ENCODE results near the gene FANCB.

The FANCB gene

DNA sequence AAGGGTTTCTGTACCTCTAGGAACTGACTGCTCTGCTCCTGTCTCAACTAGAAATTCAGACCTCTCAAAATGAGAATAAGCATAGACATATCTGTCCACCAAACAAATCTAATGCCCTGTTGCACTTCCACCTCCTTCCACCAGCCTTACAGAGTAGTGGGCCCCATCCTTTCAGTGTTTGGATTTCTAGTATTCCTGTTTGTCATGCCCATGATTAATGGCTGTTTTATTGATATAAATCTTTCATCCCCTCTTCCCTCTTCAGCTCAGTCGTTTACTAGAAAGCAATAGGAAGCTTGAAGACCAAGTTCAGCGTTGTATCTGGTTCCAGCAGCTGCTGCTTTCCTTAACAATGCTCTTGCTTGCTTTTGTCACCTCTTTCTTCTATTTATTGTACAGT lies 46.5 kb upstream of the FANCB start:
- Histone ChIP-seq H3K9me2 (replicated peaks; ENCODE audit: insufficient read depth, low read length) (no peaks in the 10 kb centered on the region), H3K36me3 (replicated peaks; ENCODE audit: insufficient read depth, low read length) (no peaks in the 10 kb centered on the region), H3K79me2 (ENCODE audit: low read length) (no peaks in the 10 kb centered on the region), H2AFZ (ENCODE audit: low read length) (no peak overlapping the region), H3K4me3 (ENCODE audit: low read length) (no peak overlapping the region), H3K9me3 (replicated peaks; ENCODE audit: insufficient read depth, low read length) (no peaks in the 10 kb centered on the region), H4K20me1 (ENCODE audit: insufficient read depth, low read length) (no peaks in the 10 kb centered on the region), H3K9ac (ENCODE audit: low read length) (no peak overlapping the region), H3K4me1 (ENCODE audit: low read length) (no peaks in the 10 kb centered on the region), H3K27ac (ENCODE audit: low read length) (no peak overlapping the region), H3K27me3 (replicated peaks; ENCODE audit: insufficient read depth, low read length) (no peaks in the 10 kb centered on the region), H3K4me2 (ENCODE audit: low read depth, low read length) (no peak overlapping the region), H3F3A (ENCODE audit: insufficient read depth, low read length) (no peaks in the 10 kb centered on the region)
- DNase-seq: no peak
- TF ChIP-seq, protein P1, sequence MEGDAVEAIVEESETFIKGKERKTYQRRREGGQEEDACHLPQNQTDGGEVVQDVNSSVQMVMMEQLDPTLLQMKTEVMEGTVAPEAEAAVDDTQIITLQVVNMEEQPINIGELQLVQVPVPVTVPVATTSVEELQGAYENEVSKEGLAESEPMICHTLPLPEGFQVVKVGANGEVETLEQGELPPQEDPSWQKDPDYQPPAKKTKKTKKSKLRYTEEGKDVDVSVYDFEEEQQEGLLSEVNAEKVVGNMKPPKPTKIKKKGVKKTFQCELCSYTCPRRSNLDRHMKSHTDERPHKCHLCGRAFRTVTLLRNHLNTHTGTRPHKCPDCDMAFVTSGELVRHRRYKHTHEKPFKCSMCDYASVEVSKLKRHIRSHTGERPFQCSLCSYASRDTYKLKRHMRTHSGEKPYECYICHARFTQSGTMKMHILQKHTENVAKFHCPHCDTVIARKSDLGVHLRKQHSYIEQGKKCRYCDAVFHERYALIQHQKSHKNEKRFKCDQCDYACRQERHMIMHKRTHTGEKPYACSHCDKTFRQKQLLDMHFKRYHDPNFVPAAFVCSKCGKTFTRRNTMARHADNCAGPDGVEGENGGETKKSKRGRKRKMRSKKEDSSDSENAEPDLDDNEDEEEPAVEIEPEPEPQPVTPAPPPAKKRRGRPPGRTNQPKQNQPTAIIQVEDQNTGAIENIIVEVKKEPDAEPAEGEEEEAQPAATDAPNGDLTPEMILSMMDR (IDR thresholded peaks at IDR 0.05; ENCODE audit: low read length): no peak
- TF ChIP-seq EZH2phosphoT487 (IDR thresholded peaks at IDR 0.05; ENCODE audit: low read length) (no peak), EZH2 (optimal IDR thresholded peaks at IDR 0.05; ENCODE audit: low read depth, low read length) (no peak)

DNA sequence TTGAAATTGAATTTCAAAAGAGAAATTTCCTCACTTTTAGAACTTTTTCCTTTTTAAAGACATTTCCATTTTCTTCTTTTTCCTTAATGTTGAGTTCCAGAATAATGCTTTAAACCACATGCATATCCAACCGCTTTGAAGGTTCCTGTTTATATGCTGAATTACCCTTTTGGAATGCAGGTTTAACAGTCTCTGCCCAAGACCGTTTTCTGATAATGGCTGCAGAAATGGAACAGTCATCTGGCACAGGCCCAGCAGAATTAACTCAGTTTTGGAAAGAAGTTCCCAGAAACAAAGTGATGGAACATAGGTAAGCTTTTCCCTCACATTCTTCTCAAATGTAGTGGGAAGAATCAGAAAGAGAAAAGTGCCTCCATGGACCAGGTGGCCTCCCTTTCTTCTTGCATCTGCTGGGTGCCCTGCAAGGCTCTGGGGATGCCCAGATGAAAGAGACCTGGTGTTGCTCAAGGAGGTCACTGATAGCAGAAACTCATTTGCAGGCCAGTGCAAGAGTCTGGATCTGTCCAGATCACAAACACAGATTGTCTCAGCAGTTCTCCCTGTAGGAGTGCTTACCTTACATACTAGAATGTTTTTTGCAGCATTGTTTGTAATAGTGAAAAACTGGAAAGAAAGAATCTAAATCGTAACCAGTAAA lies 43.3 kb upstream of the FANCB start:
- Histone ChIP-seq H3K9me2 (replicated peaks; ENCODE audit: insufficient read depth, low read length) (no peaks in the 10 kb centered on the region), H2AFZ (ENCODE audit: low read length) (no peak overlapping the region), H3K4me2 (ENCODE audit: low read depth, low read length) (no peak overlapping the region), H4K20me1 (ENCODE audit: insufficient read depth, low read length) (no peaks in the 10 kb centered on the region), H3K27me3 (replicated peaks; ENCODE audit: insufficient read depth, low read length) (no peaks in the 10 kb centered on the region), H3K4me1 (ENCODE audit: low read length) (no peaks in the 10 kb centered on the region), H3K36me3 (replicated peaks; ENCODE audit: insufficient read depth, low read length) (no peaks in the 10 kb centered on the region), H3K79me2 (ENCODE audit: low read length) (no peaks in the 10 kb centered on the region), H3K9ac (ENCODE audit: low read length) (no peak overlapping the region), H3K27ac (ENCODE audit: low read length) (no peak overlapping the region), H3K4me3 (ENCODE audit: low read length) (no peak overlapping the region), H3K9me3 (replicated peaks; ENCODE audit: insufficient read depth, low read length) (no peaks in the 10 kb centered on the region), H3F3A (ENCODE audit: insufficient read depth, low read length) (no peaks in the 10 kb centered on the region)
- TF ChIP-seq, protein P1 (IDR thresholded peaks at IDR 0.05; ENCODE audit: low read length): no peak
- TF ChIP-seq EZH2 (optimal IDR thresholded peaks at IDR 0.05; ENCODE audit: low read depth, low read length) (no peak), EZH2phosphoT487 (IDR thresholded peaks at IDR 0.05; ENCODE audit: low read length) (no peak)
- DNase-seq: no peak

DNA sequence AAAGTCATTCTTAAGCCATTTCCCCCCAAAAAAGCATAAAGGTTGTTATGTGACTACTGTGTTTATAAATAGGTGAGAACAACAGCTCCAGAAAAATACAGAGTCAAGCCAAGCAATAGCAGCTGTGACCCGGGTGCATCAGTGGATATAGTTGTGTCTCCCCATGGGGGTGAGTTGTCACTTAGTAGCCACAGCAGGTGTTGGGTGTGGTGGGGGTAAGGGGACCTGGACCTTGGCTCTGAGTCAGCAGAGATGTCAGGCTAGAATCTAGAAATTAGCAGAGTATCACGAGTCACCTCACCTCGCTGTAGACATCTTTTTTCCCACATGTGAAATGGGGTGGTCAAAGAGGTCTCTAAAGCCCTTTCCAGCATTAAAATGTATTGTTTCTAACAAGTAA lies 42.7 kb upstream of the FANCB start:
- no peaks in the 10 kb centered on the region for H4K20me1 ChIP-seq (ENCODE audit: insufficient read depth, low read length)
- no peak for DNase-seq
- H3K36me3 ChIP-seq (replicated peaks; ENCODE audit: insufficient read depth, low read length): no peaks in the 10 kb centered on the region

More for the DNA sequence above, 42.7 kb upstream of the FANCB start:
- Histone ChIP-seq H3K4me3 (ENCODE audit: low read length) (no peak overlapping the region), H3K27me3 (replicated peaks; ENCODE audit: insufficient read depth, low read length) (no peaks in the 10 kb centered on the region), H3K9ac (ENCODE audit: low read length) (no peak overlapping the region), H3K27ac (ENCODE audit: low read length) (no peak overlapping the region), H3F3A (ENCODE audit: insufficient read depth, low read length) (no peaks in the 10 kb centered on the region), H3K9me2 (replicated peaks; ENCODE audit: insufficient read depth, low read length) (no peaks in the 10 kb centered on the region), H3K9me3 (replicated peaks; ENCODE audit: insufficient read depth, low read length) (no peaks in the 10 kb centered on the region), H3K4me1 (ENCODE audit: low read length) (no peaks in the 10 kb centered on the region), H3K4me2 (ENCODE audit: low read depth, low read length) (no peak overlapping the region), H3K79me2 (ENCODE audit: low read length) (no peaks in the 10 kb centered on the region), H2AFZ (ENCODE audit: low read length) (no peak overlapping the region)
- TF ChIP-seq, protein P1 (IDR thresholded peaks at IDR 0.05; ENCODE audit: low read length): no peak
- TF ChIP-seq EZH2 (optimal IDR thresholded peaks at IDR 0.05; ENCODE audit: low read depth, low read length) (no peak), EZH2phosphoT487 (IDR thresholded peaks at IDR 0.05; ENCODE audit: low read length) (no peak)

Data from MM.1S (cell line).